Adrenal gland (tissue), 5 donors: ENCODE measurements around the gene RND3.

Experiments used
- POLR2A ChIP-seq, 2 donors: fragments of 450-650 bp; IDR thresholded peaks; one replicate each; pipeline ENCODE4 v1.6.1; 2017; ENCODE audit warnings: antibody characterized with exemption in 2 of 2, mild to moderate bottlenecking in 2 of 2, moderate library complexity in 1 of 2
- TF ChIP-seq, protein P1 (sequence below), 6 experiments: fragments of 450-650 bp in 4 of 6; fragments of 200-600 bp in 2 of 6; sonication (generic) in 1 of 6; IDR thresholded peaks; 1 replicate in 5 of 6; 2 replicates in 1 of 6; pipeline versions ENCODE4 v1.5.1 to v1.8.0; 2016 to 2021; ENCODE audit warnings: antibody characterized with exemption in 6 of 6, mild to moderate bottlenecking in 2 of 6, moderate library complexity in 1 of 6
- donor health status: DM: no; HTN: no; CAD: no.

- TF ChIP-seq, protein P1, sequence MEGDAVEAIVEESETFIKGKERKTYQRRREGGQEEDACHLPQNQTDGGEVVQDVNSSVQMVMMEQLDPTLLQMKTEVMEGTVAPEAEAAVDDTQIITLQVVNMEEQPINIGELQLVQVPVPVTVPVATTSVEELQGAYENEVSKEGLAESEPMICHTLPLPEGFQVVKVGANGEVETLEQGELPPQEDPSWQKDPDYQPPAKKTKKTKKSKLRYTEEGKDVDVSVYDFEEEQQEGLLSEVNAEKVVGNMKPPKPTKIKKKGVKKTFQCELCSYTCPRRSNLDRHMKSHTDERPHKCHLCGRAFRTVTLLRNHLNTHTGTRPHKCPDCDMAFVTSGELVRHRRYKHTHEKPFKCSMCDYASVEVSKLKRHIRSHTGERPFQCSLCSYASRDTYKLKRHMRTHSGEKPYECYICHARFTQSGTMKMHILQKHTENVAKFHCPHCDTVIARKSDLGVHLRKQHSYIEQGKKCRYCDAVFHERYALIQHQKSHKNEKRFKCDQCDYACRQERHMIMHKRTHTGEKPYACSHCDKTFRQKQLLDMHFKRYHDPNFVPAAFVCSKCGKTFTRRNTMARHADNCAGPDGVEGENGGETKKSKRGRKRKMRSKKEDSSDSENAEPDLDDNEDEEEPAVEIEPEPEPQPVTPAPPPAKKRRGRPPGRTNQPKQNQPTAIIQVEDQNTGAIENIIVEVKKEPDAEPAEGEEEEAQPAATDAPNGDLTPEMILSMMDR (IDR thresholded peaks at IDR 0.05) = no peak
- TF ChIP-seq POLR2A (IDR thresholded peaks at IDR 0.05) = no peak
These were observed 63.1 kb downstream of the RND3 start for GRCh38 chr2:150424406-150424805.
